HCT116 (cell line): ENCODE results near the gene BANF1. TPM values are rescaled to one million over a fixed set of nuclear protein-coding genes. Genes with fewer than 3 reads are reported as not detected.

Experiments used
- ATAC-seq: fragments of 200-7000 bp; cut with Tn5 transposase; 2 replicates; pipeline ENCODE4 v1.9.1; 2020; ENCODE audit warnings: mild to moderate bottlenecking, moderate library complexity
- BruUV-seq: library from RNA; stranded (reverse); fragments of 400-500 nt; replicated peaks from 2 replicates; lab custom pipeline; 2021; lab: Mats Ljungman, UMichigan
- CTCF ChIA-PET: fragments of 300-600 bp; sonication (Branson Sonifier 250); formaldehyde crosslinking; loops from one replicate; lab custom pipeline; 2021; ENCODE audit warnings: antibody characterized with exemption; lab: Charles Lee
- POLR2A ChIA-PET: fragments of 300-600, 350-600 bp; sonication (Branson Sonifier 250); formaldehyde crosslinking; loops from one replicate; lab custom pipeline; 2021; ENCODE audit warnings: antibody characterized with exemption; lab: Charles Lee
- RAD21 ChIA-PET, 2 experiments: fragments of 300-600 bp; sonication (Branson Sonifier 250); formaldehyde crosslinking; loops; one replicate each; lab custom pipeline; 2023; ENCODE audit warnings: low total read pairs in 2 of 2; ENCODE audit not compliant: uncharacterized antibody in 2 of 2, unreplicated experiment in 2 of 2, low non-redundant PET in 1 of 2; lab: Charles Lee
- DNase-seq: peaks from one replicate; pipeline ENCODE4 v3.0.0-alpha.2; 2010; ENCODE audit warnings: low read depth, low spot score
- H2AFZ ChIP-seq: fragments of 200-600 bp; shearing (Covaris generic), sonication (generic); 2 replicates; pipeline ENCODE4 v1.6.1; 2017; ENCODE audit warnings: low read depth, mixed run types, mixed read lengths, antibody characterized with exemption, low read length; ENCODE audit not compliant: poor library complexity, severe bottlenecking
- H3K27ac ChIP-seq: 2 replicates; pipeline ENCODE4 v1.5.1; 2012; ENCODE audit warnings: low read depth, low read length
- H3K27me3 ChIP-seq: fragments of 200-600 bp; sonication (generic); 2 replicates; pipeline ENCODE4 v1.6.1; 2016; ENCODE audit warnings: mixed run types, low read length, mixed read lengths; ENCODE audit not compliant: insufficient read depth
- H3K36me3 ChIP-seq, 2 experiments: fragments of 200-500 bp in 1 of 2; fragments of 200-600 bp in 1 of 2; sonication (Bioruptor generic) in 1 of 2; sonication (generic) in 1 of 2; 2 replicates each; pipeline versions ENCODE4 v1.5.1 to v1.6.1; 2014 to 2016; ENCODE audit warnings: low read length in 2 of 2, inconsistent platforms in 1 of 2, mixed read lengths in 1 of 2, mixed run types in 1 of 2; ENCODE audit not compliant: insufficient read depth in 2 of 2, control insufficient read depth in 1 of 2
- H3K4me1 ChIP-seq, 2 experiments: fragments of 200-600 bp in 1 of 2; sonication (generic) in 1 of 2; 2 replicates each; pipeline versions ENCODE4 v1.5.1 to v1.6.1; 2012 to 2017; ENCODE audit warnings: low read length in 2 of 2, inconsistent platforms in 1 of 2, mild to moderate bottlenecking in 1 of 2, mixed read lengths in 1 of 2, mixed run types in 1 of 2, moderate library complexity in 1 of 2; ENCODE audit not compliant: insufficient read depth in 2 of 2, control insufficient read depth in 1 of 2
- H3K4me2 ChIP-seq: fragments of 200-600 bp; sonication (generic); 2 replicates; pipeline ENCODE4 v1.6.1; 2017; ENCODE audit warnings: mixed run types, low read length, mixed read lengths
- H3K4me3 ChIP-seq, 2 experiments: fragments of 200-600 bp in 1 of 2; sonication (generic) in 1 of 2; replicated peaks in 1 of 2; 2 replicates each; pipeline ENCODE4 v1.5.1; 2011 to 2016; ENCODE audit warnings: low read length in 2 of 2, control low read depth in 1 of 2, low read depth in 1 of 2, mild to moderate bottlenecking in 1 of 2, mixed read lengths in 1 of 2, mixed run types in 1 of 2
- H3K79me2 ChIP-seq: fragments of 200-600 bp; sonication (generic); 2 replicates; pipeline ENCODE4 v1.6.1; 2017; ENCODE audit warnings: mild to moderate bottlenecking, mixed run types, low read length, moderate library complexity, mixed read lengths; ENCODE audit not compliant: insufficient read depth
- H3K9ac ChIP-seq: fragments of 200-600 bp; sonication (generic); 2 replicates; pipeline ENCODE4 v1.6.1; 2016; ENCODE audit warnings: low read length, mixed read lengths
- H3K9me2 ChIP-seq: fragments of 200-600 bp; sonication (generic), shearing (Covaris generic); 2 replicates; pipeline ENCODE4 v1.6.1; 2017; ENCODE audit warnings: mixed run types, mild to moderate bottlenecking, moderate library complexity; ENCODE audit not compliant: insufficient read depth
- H3K9me3 ChIP-seq, 2 experiments: fragments of 200-500 bp in 1 of 2; fragments of 200-600 bp in 1 of 2; sonication (Bioruptor generic) in 1 of 2; sonication (generic) in 1 of 2; 2 replicates each; pipeline ENCODE4 v1.6.1; 2014 to 2017; ENCODE audit warnings: low read length in 2 of 2, mixed read lengths in 2 of 2, inconsistent platforms in 1 of 2, low read depth in 1 of 2, mild to moderate bottlenecking in 1 of 2, mixed run types in 1 of 2, moderate library complexity in 1 of 2; ENCODE audit not compliant: control insufficient read depth in 1 of 2, insufficient read depth in 1 of 2
- H4K20me1 ChIP-seq: fragments of 200-600 bp; sonication (generic), shearing (Covaris generic); 2 replicates; pipeline ENCODE4 v1.6.1; 2017; ENCODE audit warnings: mixed run types, mild to moderate bottlenecking, moderate library complexity; ENCODE audit not compliant: insufficient read depth
- CTCF ChIP-seq, 3 experiments: fragments of 200-600 bp in 1 of 3; sonication (generic) in 1 of 3; IDR thresholded peaks in 2 of 3; conservative IDR thresholded peaks in 1 of 3; 2 replicates each; pipeline ENCODE4 v1.5.1; 2012 to 2017; ENCODE audit warnings: low read depth in 2 of 3, low read length in 2 of 3, antibody characterized with exemption in 1 of 3, borderline replicate concordance in 1 of 3, control low read depth in 1 of 3, mild to moderate bottlenecking in 1 of 3, mixed read lengths in 1 of 3, mixed run types in 1 of 3, moderate library complexity in 1 of 3; ENCODE audit not compliant: insufficient read depth in 1 of 3
- EGR1 ChIP-seq: IDR thresholded peaks from 2 replicates; pipeline ENCODE4 v1.6.1; 2012; ENCODE audit warnings: low read depth
- POLR2AphosphoS5 ChIP-seq: IDR thresholded peaks from 2 replicates; pipeline ENCODE4 v1.6.1; 2011; ENCODE audit warnings: mild to moderate bottlenecking, low read depth, low read length, moderate library complexity
- YY1 ChIP-seq: IDR thresholded peaks from 2 replicates; pipeline ENCODE4 v1.6.1; 2011; ENCODE audit warnings: low read length, low read depth, moderate library complexity, mild to moderate bottlenecking; ENCODE audit not compliant: insufficient replicate concordance; ENCODE audit errors: extremely low read depth
- intact Hi-C: fragments of 100-400 bp; cut with micrococcal nuclease; formaldehyde crosslinking; loops from 2 replicates; pipeline ENCODE4 v1.10.0; 2022
- total RNA-seq: library from RNA; stranded (reverse); gene quantifications from one replicate; pipeline ENCODE4 v1.2.1, GENCODE V29; 2021; ENCODE audit not compliant: unreplicated experiment

The BANF1 gene
- total RNA-seq, 1 experiment from 2014 or later = 356 TPM

GRCh38 chr11:66002648-66003225 lies 434 bp downstream of the BANF1 start:
- Histone ChIP-seq H3K4me2 (peak overlapping the region; percentile 85), H3K9me3 (no peaks in the 10 kb centered on the region), H3K27me3 (no peaks in the 10 kb centered on the region), H3K9ac (peak overlapping the region; percentile 93), H3K4me3 (peak overlapping the region; percentile 98 to 100), H3K9me2 (no peaks in the 10 kb centered on the region), H3K27ac (peak overlapping the region; percentile 87), H3K79me2 (peaks cover 60% of the 10 kb centered on the region), H4K20me1 (no peaks in the 10 kb centered on the region; the same call in 1 of the 2 replicates), H2AFZ (no peak overlapping the region), H3K4me1 (peaks cover 17 to 44% of the 10 kb centered on the region in 2 experiments), H3K36me3 (peaks cover 30 to 51% of the 10 kb centered on the region in 2 experiments)
- TF ChIP-seq YY1 (no peak), CTCF (IDR thresholded peaks at IDR 0.05 in 2 of 3, conservative IDR thresholded peaks at IDR 0.05 in 1 of 3; ENCODE audit: borderline replicate concordance in 1 of 3, insufficient read depth in 1 of 3, low read depth in 2 of 3, low read length in 2 of 3) (0 out of 6 replicates have a peak, but pooled peaks of 2 of the 3 experiments have one; percentile 4 to 7), POLR2AphosphoS5 (peak; percentile 67)
- peak; percentile 70 for ATAC-seq
- RAD21 ChIA-PET = interaction anchor here in 1 of 2 experiments (1.0 kb wide), 1 partner anchor 49 kb away, joined by 4 read pairs; the partner anchor contains the start of gene SF3B2
- POLR2A ChIA-PET = interaction anchor here (0.8 to 1.6 kb wide), 8 partner anchors 9 to 143 kb away, joined by 3 to 17 read pairs (median 4); partner anchors contain the start of genes CST6, MUS81 and SF3B2
- intact Hi-C loops = loop anchor here (1.0 kb wide), 3 partner anchors 9 to 142 kb away; partner anchors contain the start of gene MUS81
- BruUV-seq = no TSS peak
- no peak for DNase-seq
- CTCF ChIA-PET = interaction anchor here (0.6 to 1.5 kb wide), 4 partner anchors 20 to 112 kb away, joined by 3 to 8 read pairs (median 4); partner anchors contain the start of genes CCDC85B and SF3B2

- POLR2A ChIA-PET = interaction anchor here (1.3 to 1.6 kb wide), 3 partner anchors 9 to 144 kb away, joined by 3 to 17 read pairs (median 7); partner anchors contain the start of genes CST6, MUS81 and SF3B2
- H3K27ac ChIP-seq = peak overlapping the region; percentile 87
- intact Hi-C loops = no loop called here
These were observed 988 bp downstream of the BANF1 start for GRCh38 chr11:66003291-66003690.

More at GRCh38 chr11:66003291-66003690, 988 bp downstream of the BANF1 start:
- no peaks in the 10 kb centered on the region for H3K9me2 ChIP-seq
- H3K79me2 ChIP-seq = peaks cover 59% of the 10 kb centered on the region
- H3K4me2 ChIP-seq = peak overlapping the region; percentile 85
- H4K20me1 ChIP-seq = no peaks in the 10 kb centered on the region; the same call in 1 of the 2 replicates
- ATAC-seq = no peak
- H3K27me3 ChIP-seq = no peaks in the 10 kb centered on the region
- no peak for DNase-seq
- no peak overlapping the region for H2AFZ ChIP-seq
- peak overlapping the region; percentile 98 to 100 for H3K4me3 ChIP-seq
- H3K4me1 ChIP-seq = peaks cover 22 to 49% of the 10 kb centered on the region in 2 experiments
- ChIA-PET CTCF (interaction anchor here (1.4 to 1.5 kb wide), 2 partner anchors 19 to 48 kb away, joined by 6 to 8 read pairs; partner anchors contain the start of gene SF3B2), RAD21 (no interaction called here)
- no peaks in the 10 kb centered on the region for H3K9me3 ChIP-seq
- H3K36me3 ChIP-seq = peaks cover 25 to 45% of the 10 kb centered on the region in 2 experiments
- no TSS peak for BruUV-seq
- peak overlapping the region; percentile 93 for H3K9ac ChIP-seq
- TF ChIP-seq EGR1 = no peak
